ENCODE data around the gene KDM4B. TPM values are rescaled to one million over a fixed set of nuclear protein-coding genes. Genes with fewer than 3 reads are reported as not detected.
"Not testable (repeated sequence)": the region's sequence is repeated elsewhere in the genome, so short reads cannot be mapped to it uniquely, and the experiment has no call there.

The KDM4B gene
- total RNA-seq, 1 donor from 2014 or later = 38.1 TPM

GRCh38 chr19:5155586-5156210 is 186.8 kb downstream of the KDM4B start:
- DNase-seq (ENCODE audit: low spot score) (no peak), ATAC-seq (no peak)

- ATAC-seq (no peak), DNase-seq (ENCODE audit: low spot score) (no peak)
Observed at GRCh38 chr19:5156231-5156986, 187.5 kb downstream of the KDM4B start.

- DNase-seq (ENCODE audit: low spot score) = no peak
Observed at GRCh38 chr19:5157186-5157585, 188.3 kb downstream of the KDM4B start.

GRCh38 chr19:5158549-5159134 is 189.7 kb downstream of the KDM4B start:
- not testable (repeated sequence) for ATAC-seq; DNase-seq (ENCODE audit: low spot score)

More at GRCh38 chr19:5157186-5157585, 188.3 kb downstream of the KDM4B start:
- ATAC-seq = no peak

GRCh38 chr19:5160158-5160795 is 191.4 kb downstream of the KDM4B start:
- not testable (repeated sequence) for DNase-seq (ENCODE audit: low spot score); ATAC-seq

- not testable (repeated sequence) for DNase-seq (ENCODE audit: low spot score); ATAC-seq
Observed at GRCh38 chr19:5164845-5165696, 196.2 kb downstream of the KDM4B start.

- no peak for ATAC-seq
- DNase-seq (ENCODE audit: low spot score) = no peak
Observed at GRCh38 chr19:5165697-5166019, 196.7 kb downstream of the KDM4B start.

- ATAC-seq (no peak), DNase-seq (ENCODE audit: low spot score) (no peak)
Observed at GRCh38 chr19:5166262-5166661, 197.3 kb downstream of the KDM4B start.

GRCh38 chr19:5170329-5170745 is 201.4 kb downstream of the KDM4B start:
- ATAC-seq = peak; percentile 58
- no peak for DNase-seq (ENCODE audit: low spot score)

- ATAC-seq (no peak), DNase-seq (ENCODE audit: low spot score) (no peak)
Observed at GRCh38 chr19:5171711-5172110, 202.8 kb downstream of the KDM4B start.

GRCh38 chr19:5172859-5173630 is 204.1 kb downstream of the KDM4B start:
- DNase-seq (ENCODE audit: low spot score) (no peak), ATAC-seq (no peak)

GRCh38 chr19:5173993-5174392 is 205.1 kb downstream of the KDM4B start:
- no peak for ATAC-seq

GRCh38 chr19:5177745-5178450 is 209.0 kb downstream of the KDM4B start:
- ATAC-seq (no peak), DNase-seq (ENCODE audit: low spot score) (no peak)

More at GRCh38 chr19:5173993-5174392, 205.1 kb downstream of the KDM4B start:
- no peak for DNase-seq (ENCODE audit: low spot score)

- DNase-seq (ENCODE audit: low spot score) = no peak
- no peak for ATAC-seq
Observed at GRCh38 chr19:5178841-5179240, 209.9 kb downstream of the KDM4B start.

- DNase-seq (ENCODE audit: low spot score) = no peak
- ATAC-seq = no peak
Observed at GRCh38 chr19:5179256-5179655, 210.3 kb downstream of the KDM4B start.

- no peak for ATAC-seq
- DNase-seq (ENCODE audit: low spot score) = no peak
Observed at GRCh38 chr19:5181329-5181728, 212.4 kb downstream of the KDM4B start.

GRCh38 chr19:5182751-5183150 is 213.8 kb downstream of the KDM4B start:
- DNase-seq (ENCODE audit: low spot score) = no peak

GRCh38 chr19:5183616-5184015 is 214.7 kb downstream of the KDM4B start:
- ATAC-seq (no peak), DNase-seq (ENCODE audit: low spot score) (no peak)

More at GRCh38 chr19:5182751-5183150, 213.8 kb downstream of the KDM4B start:
- ATAC-seq = no peak

GRCh38 chr19:5184930-5185329 is 216.0 kb downstream of the KDM4B start:
- no peak for DNase-seq (ENCODE audit: low spot score)
- no peak for ATAC-seq

All from left lobe of liver (tissue), 2 donors.